Measurements from ENCODE around the gene TMPRSS3.

The TMPRSS3 gene

GRCh38 chr21:42388740-42389448 is 7.0 kb downstream of the TMPRSS3 start:
- Histone ChIP-seq H3K9ac (ENCODE audit: low read length) (no peak overlapping the region), H3K36me3 (ENCODE audit: control insufficient read depth, insufficient read depth, low read length) (no peaks in the 10 kb centered on the region), H3K27ac (ENCODE audit: low read depth, low read length) (no peak overlapping the region), H3K4me1 (ENCODE audit: control insufficient read depth, insufficient read depth, low read length) (no peaks in the 10 kb centered on the region), H3K27me3 (ENCODE audit: control insufficient read depth, insufficient read depth, low read length) (no peaks in the 10 kb centered on the region), H3K4me3 (ENCODE audit: low read length) (no peak overlapping the region)

- Histone ChIP-seq H3K27ac (ENCODE audit: low read depth, low read length) (no peak overlapping the region), H3K27me3 (ENCODE audit: control insufficient read depth, insufficient read depth, low read length) (no peaks in the 10 kb centered on the region), H3K4me1 (ENCODE audit: control insufficient read depth, insufficient read depth, low read length) (no peaks in the 10 kb centered on the region), H3K36me3 (ENCODE audit: control insufficient read depth, insufficient read depth, low read length) (no peaks in the 10 kb centered on the region), H3K4me3 (ENCODE audit: low read length) (no peak overlapping the region), H3K9ac (ENCODE audit: low read length) (no peak overlapping the region)
Observed at GRCh38 chr21:42387843-42388340, 8.0 kb downstream of the TMPRSS3 start.

GRCh38 chr21:42387164-42387563 is 8.7 kb downstream of the TMPRSS3 start:
- Histone ChIP-seq H3K4me1 (ENCODE audit: control insufficient read depth, insufficient read depth, low read length) (no peaks in the 10 kb centered on the region), H3K9ac (ENCODE audit: low read length) (no peak overlapping the region), H3K36me3 (ENCODE audit: control insufficient read depth, insufficient read depth, low read length) (no peaks in the 10 kb centered on the region), H3K4me3 (ENCODE audit: low read length) (no peak overlapping the region), H3K27me3 (ENCODE audit: control insufficient read depth, insufficient read depth, low read length) (no peaks in the 10 kb centered on the region), H3K27ac (ENCODE audit: low read depth, low read length) (no peak overlapping the region)

- H3K27ac ChIP-seq (ENCODE audit: low read depth, low read length), result no peak overlapping the region
- no peak overlapping the region for H3K4me3 ChIP-seq (ENCODE audit: low read length)
- no peak overlapping the region for H3K9ac ChIP-seq (ENCODE audit: low read length)
- H3K36me3 ChIP-seq (ENCODE audit: control insufficient read depth, insufficient read depth, low read length), result no peaks in the 10 kb centered on the region
- no peaks in the 10 kb centered on the region for H3K4me1 ChIP-seq (ENCODE audit: control insufficient read depth, insufficient read depth, low read length)
- no peaks in the 10 kb centered on the region for H3K27me3 ChIP-seq (ENCODE audit: control insufficient read depth, insufficient read depth, low read length)
Observed at GRCh38 chr21:42386034-42386591, 9.7 kb downstream of the TMPRSS3 start.

- Histone ChIP-seq H3K4me1 (ENCODE audit: control insufficient read depth, insufficient read depth, low read length) (no peaks in the 10 kb centered on the region), H3K9ac (ENCODE audit: low read length) (no peak overlapping the region), H3K27me3 (ENCODE audit: control insufficient read depth, insufficient read depth, low read length) (no peaks in the 10 kb centered on the region), H3K4me3 (ENCODE audit: low read length) (no peak overlapping the region), H3K36me3 (ENCODE audit: control insufficient read depth, insufficient read depth, low read length) (no peaks in the 10 kb centered on the region), H3K27ac (ENCODE audit: low read depth, low read length) (no peak overlapping the region)
Observed at GRCh38 chr21:42385619-42386018, 10.2 kb downstream of the TMPRSS3 start.

GRCh38 chr21:42384989-42385388 is 10.9 kb downstream of the TMPRSS3 start:
- no peak overlapping the region for H3K27ac ChIP-seq (ENCODE audit: low read depth, low read length)
- no peaks in the 10 kb centered on the region for H3K4me1 ChIP-seq (ENCODE audit: control insufficient read depth, insufficient read depth, low read length)
- H3K4me3 ChIP-seq (ENCODE audit: low read length), result no peak overlapping the region
- no peaks in the 10 kb centered on the region for H3K36me3 ChIP-seq (ENCODE audit: control insufficient read depth, insufficient read depth, low read length)
- H3K9ac ChIP-seq (ENCODE audit: low read length), result no peak overlapping the region
- H3K27me3 ChIP-seq (ENCODE audit: control insufficient read depth, insufficient read depth, low read length), result no peaks in the 10 kb centered on the region

- Histone ChIP-seq H3K27me3 (ENCODE audit: control insufficient read depth, insufficient read depth, low read length) (no peaks in the 10 kb centered on the region), H3K9ac (ENCODE audit: low read length) (no peak overlapping the region), H3K27ac (ENCODE audit: low read depth, low read length) (no peak overlapping the region), H3K4me3 (ENCODE audit: low read length) (no peak overlapping the region), H3K36me3 (ENCODE audit: control insufficient read depth, insufficient read depth, low read length) (no peaks in the 10 kb centered on the region), H3K4me1 (ENCODE audit: control insufficient read depth, insufficient read depth, low read length) (no peaks in the 10 kb centered on the region)
Observed at GRCh38 chr21:42384156-42384945, 11.5 kb downstream of the TMPRSS3 start.

- Histone ChIP-seq H3K27ac (ENCODE audit: low read depth, low read length) (no peak overlapping the region), H3K27me3 (ENCODE audit: control insufficient read depth, insufficient read depth, low read length) (no peaks in the 10 kb centered on the region), H3K36me3 (ENCODE audit: control insufficient read depth, insufficient read depth, low read length) (no peaks in the 10 kb centered on the region), H3K4me1 (ENCODE audit: control insufficient read depth, insufficient read depth, low read length) (no peaks in the 10 kb centered on the region), H3K9ac (ENCODE audit: low read length) (no peak overlapping the region), H3K4me3 (ENCODE audit: low read length) (no peak overlapping the region)
Observed at GRCh38 chr21:42383331-42383730, 12.5 kb downstream of the TMPRSS3 start.

GRCh38 chr21:42382915-42383314 is 12.9 kb downstream of the TMPRSS3 start:
- Histone ChIP-seq H3K9ac (ENCODE audit: low read length) (no peak overlapping the region), H3K27ac (ENCODE audit: low read depth, low read length) (no peak overlapping the region), H3K4me3 (ENCODE audit: low read length) (no peak overlapping the region), H3K27me3 (ENCODE audit: control insufficient read depth, insufficient read depth, low read length) (no peaks in the 10 kb centered on the region), H3K36me3 (ENCODE audit: control insufficient read depth, insufficient read depth, low read length) (no peaks in the 10 kb centered on the region), H3K4me1 (ENCODE audit: control insufficient read depth, insufficient read depth, low read length) (no peaks in the 10 kb centered on the region)

GRCh38 chr21:42381347-42381984 is 14.4 kb downstream of the TMPRSS3 start:
- no peaks in the 10 kb centered on the region for H3K4me1 ChIP-seq (ENCODE audit: control insufficient read depth, insufficient read depth, low read length)
- H3K36me3 ChIP-seq (ENCODE audit: control insufficient read depth, insufficient read depth, low read length), result no peaks in the 10 kb centered on the region
- no peak overlapping the region for H3K27ac ChIP-seq (ENCODE audit: low read depth, low read length)
- no peaks in the 10 kb centered on the region for H3K27me3 ChIP-seq (ENCODE audit: control insufficient read depth, insufficient read depth, low read length)
- H3K4me3 ChIP-seq (ENCODE audit: low read length), result no peak overlapping the region
- H3K9ac ChIP-seq (ENCODE audit: low read length), result no peak overlapping the region

- Histone ChIP-seq H3K27me3 (ENCODE audit: control insufficient read depth, insufficient read depth, low read length) (peaks cover 4% of the 10 kb centered on the region), H3K36me3 (ENCODE audit: control insufficient read depth, insufficient read depth, low read length) (no peaks in the 10 kb centered on the region), H3K27ac (ENCODE audit: low read depth, low read length) (no peak overlapping the region), H3K9ac (ENCODE audit: low read length) (no peak overlapping the region), H3K4me1 (ENCODE audit: control insufficient read depth, insufficient read depth, low read length) (no peaks in the 10 kb centered on the region), H3K4me3 (ENCODE audit: low read length) (no peak overlapping the region)
Observed at GRCh38 chr21:42379426-42380215, 16.2 kb downstream of the TMPRSS3 start.

- no peak overlapping the region for H3K9ac ChIP-seq (ENCODE audit: low read length)
- no peaks in the 10 kb centered on the region for H3K36me3 ChIP-seq (ENCODE audit: control insufficient read depth, insufficient read depth, low read length)
- H3K4me3 ChIP-seq (ENCODE audit: low read length), result no peak overlapping the region
- peaks cover 4% of the 10 kb centered on the region for H3K27me3 ChIP-seq (ENCODE audit: control insufficient read depth, insufficient read depth, low read length)
- H3K27ac ChIP-seq (ENCODE audit: low read depth, low read length), result no peak overlapping the region
- no peaks in the 10 kb centered on the region for H3K4me1 ChIP-seq (ENCODE audit: control insufficient read depth, insufficient read depth, low read length)
Observed at GRCh38 chr21:42378418-42378817, 17.4 kb downstream of the TMPRSS3 start.
